DMS153 treated with DMSO at 0.1 percent for 48 hours (cell line): ENCODE results near the gene ATP8A2.

Experiments used
- DNase-seq: peaks from one replicate; lab custom pipeline; 2025; ENCODE audit not compliant: unreplicated experiment; lab: John Stamatoyannopoulos, UW

ATP8A2 gene

DNA sequence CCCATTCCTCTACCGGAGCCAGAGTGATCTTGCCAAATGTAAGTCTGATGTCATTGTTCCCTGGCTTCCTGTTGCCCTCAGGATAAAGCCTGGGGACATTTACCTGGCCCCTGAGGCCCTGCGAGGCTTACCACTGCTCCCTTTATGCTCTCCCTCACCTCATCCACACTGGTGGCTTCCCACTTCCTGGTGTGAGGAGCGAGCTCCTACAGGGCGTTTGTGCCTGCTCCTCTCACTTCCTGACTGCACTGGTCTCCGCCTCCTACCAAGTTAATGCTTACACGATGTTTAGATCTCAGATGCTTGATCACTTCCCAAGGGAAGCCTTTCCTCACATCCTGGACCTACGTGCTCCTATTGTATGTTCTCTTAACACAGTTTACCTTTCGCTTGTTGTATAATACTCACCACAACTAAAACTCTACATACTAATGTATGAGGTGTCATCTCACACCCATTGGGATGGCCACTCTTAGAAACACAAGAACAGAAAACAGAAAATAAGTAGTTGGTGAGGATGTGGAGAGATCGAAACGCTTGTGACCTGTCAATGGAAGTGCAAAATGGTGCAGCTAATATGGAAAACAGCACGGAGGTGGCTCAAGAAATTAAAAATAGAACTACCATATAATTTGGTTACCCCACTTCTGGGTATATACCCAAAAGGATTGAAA lies 502.4 kb downstream of the ATP8A2 start:
- DNase-seq = no peak

GRCh38 chr13:25874907-25875306 lies 503.1 kb downstream of the ATP8A2 start:
- no peak for DNase-seq

- DNase-seq = no peak
These were observed 504.5 kb downstream of the ATP8A2 start for GRCh38 chr13:25876247-25876646.

DNA sequence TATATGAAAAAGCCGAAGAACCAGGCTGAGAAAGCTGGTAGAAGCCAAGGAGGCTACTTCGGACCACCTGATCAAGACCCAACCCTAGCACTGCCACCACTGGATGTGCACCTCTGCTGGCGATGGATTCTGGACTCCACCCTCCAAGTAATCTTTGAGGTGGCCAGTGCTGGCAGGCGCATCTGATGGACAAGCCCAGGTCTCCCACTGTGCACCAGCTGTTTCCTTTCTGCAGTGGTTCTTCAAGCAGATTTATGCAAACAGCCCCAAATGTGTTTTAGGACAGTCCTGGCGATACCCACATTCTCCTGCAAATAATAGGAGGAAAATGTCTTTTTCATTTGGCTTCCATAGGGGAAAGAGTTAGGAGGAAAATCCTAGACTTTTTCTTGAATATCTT lies 507.7 kb downstream of the ATP8A2 start:
- no peak for DNase-seq

GRCh38 chr13:25881136-25881926 lies 509.6 kb downstream of the ATP8A2 start:
- no peak for DNase-seq

DNA sequence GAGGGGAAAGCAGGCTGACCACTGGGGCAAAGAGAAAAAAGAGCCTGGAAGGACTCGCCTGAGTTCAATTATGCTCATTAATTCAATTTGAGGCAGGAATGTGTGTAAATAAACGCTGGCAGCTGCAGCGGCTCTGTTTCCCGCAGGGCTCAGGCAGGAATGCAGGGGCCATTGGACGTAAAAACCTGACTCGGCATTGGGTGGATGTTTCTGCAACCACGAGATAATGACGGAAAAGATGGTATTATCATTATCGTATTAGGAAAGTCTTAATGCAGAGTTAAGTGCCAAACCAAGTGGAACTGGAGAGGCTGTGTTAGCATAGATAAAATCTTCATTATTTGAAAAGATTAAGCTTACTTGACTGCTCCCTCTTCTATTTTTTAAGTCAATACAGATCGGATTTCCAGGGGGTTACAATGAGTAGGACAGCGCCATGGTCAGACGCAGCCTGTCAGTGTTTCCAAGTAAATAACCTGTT lies 510.2 kb downstream of the ATP8A2 start:
- DNase-seq = peak; percentile 52

- peak; percentile 4 for DNase-seq
These were observed 510.9 kb downstream of the ATP8A2 start for GRCh38 chr13:25882466-25883357.

- DNase-seq = no peak
These were observed 513.6 kb downstream of the ATP8A2 start for GRCh38 chr13:25885418-25885817.

- DNase-seq = no peak
These were observed 514.9 kb downstream of the ATP8A2 start for GRCh38 chr13:25886438-25887214.

- no peak for DNase-seq
These were observed 516.3 kb downstream of the ATP8A2 start for GRCh38 chr13:25887962-25888655.

- no peak for DNase-seq
These were observed 519.0 kb downstream of the ATP8A2 start for GRCh38 chr13:25890671-25891212.

DNA sequence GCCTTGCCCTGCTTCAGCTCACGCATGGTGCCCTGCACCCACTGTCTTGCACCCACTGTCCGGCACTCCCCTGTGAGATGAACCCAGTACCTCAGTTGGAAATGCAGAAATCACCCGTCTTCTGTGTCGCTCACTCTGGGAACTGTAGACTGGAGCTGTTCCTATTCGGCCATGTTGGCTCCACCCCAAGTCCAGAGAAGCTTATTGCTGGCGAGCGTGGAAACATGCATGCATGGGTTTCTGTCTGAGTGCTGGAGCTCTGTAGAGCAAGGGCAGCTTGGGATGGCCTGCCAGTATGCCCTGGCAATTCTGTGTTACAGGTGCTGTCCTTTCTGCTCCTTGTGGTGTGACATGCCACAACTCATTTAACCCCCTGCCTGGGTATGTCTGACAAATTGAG lies 527.2 kb downstream of the ATP8A2 start:
- DNase-seq = no peak

DNA sequence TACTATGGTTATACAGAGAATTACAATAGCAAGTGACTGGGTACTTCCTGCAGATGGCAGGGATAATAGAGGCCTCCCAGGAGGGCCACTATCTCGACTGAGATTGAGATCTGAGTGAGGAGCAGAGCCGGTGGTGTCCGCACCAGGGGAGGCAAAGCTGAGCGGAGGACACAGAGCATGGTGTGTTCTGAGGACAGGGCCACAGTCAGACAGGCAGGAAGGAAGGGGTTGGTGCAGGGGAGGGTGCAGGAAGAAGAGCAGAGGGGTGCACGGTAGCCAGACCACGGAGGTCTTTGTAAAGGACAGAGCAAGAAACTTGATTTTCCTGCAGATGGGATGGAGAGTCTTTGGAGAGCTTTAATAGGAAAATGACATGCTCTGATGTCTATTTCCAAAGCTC lies 527.7 kb downstream of the ATP8A2 start:
- no peak for DNase-seq

DNA sequence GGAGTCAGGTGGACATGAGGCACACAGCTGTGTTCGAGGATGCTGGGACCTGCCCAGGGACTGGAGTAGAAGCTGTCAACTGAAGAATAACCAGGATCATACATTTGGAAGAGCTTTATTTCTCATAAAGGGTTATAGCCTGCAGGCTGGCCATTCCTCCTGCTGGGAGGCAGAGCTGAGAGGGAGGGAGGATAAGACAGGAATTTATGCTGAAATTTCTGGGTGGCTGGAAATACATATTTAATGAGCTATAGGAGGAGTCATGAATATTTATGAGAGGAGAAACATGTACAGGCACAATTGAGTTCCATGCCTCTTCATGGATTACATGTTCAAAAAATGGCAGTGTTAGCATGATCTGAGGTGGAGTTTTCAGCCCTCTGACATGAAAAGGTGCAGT lies 528.2 kb downstream of the ATP8A2 start:
- no peak for DNase-seq

- DNase-seq = peak; percentile 37
These were observed 529.9 kb downstream of the ATP8A2 start for GRCh38 chr13:25901460-25902376.

GRCh38 chr13:25902455-25902854 lies 530.7 kb downstream of the ATP8A2 start:
- DNase-seq = no peak

- DNase-seq = no peak
These were observed 531.1 kb downstream of the ATP8A2 start for GRCh38 chr13:25902891-25903341.

- no peak for DNase-seq
These were observed 533.1 kb downstream of the ATP8A2 start for GRCh38 chr13:25904830-25905229.

- no peak for DNase-seq
These were observed 533.8 kb downstream of the ATP8A2 start for GRCh38 chr13:25905611-25906010.
